ENCODE results near the gene USP17L5. TPM values are rescaled to one million over a fixed set of nuclear protein-coding genes. Genes with fewer than 3 reads are reported as not detected.
A peak's percentile ranks its signal among the peaks of the same experiment; 100 is the strongest.
"Not testable (repeated sequence)": the region's sequence is repeated elsewhere in the genome, so short reads cannot be mapped to it uniquely, and the experiment has no call there.

USP17L5 gene
- total RNA-seq, 1 experiment from 2014 or later, result not detected

DNA sequence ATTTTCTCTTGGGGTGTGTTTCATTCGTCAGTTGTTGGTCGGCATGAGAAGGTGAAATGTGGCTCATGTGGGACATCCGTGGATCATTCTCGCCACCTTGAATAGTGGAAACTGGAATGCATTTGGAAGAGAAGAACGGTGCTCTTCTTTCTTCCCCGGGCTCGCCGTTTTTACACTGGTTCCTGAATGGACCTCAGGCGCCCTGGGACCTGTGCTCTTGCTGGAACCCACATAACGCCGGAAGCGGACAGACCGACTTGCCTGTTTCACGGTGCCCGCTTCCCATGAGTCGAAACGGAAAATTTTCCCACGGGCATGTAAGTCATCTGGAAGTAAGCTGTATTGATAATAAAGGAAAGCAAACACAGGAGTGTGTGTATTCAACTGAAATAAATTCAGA lies 11.7 kb downstream of the USP17L5 start:
- H3K27ac ChIP-seq (ENCODE audit: low read depth, low read length, poor library complexity, severe bottlenecking); POLR2A ChIA-PET (ENCODE audit: low non-redundant PET); H3K4me1 ChIP-seq (ENCODE audit: insufficient read depth, low read length, poor library complexity, severe bottlenecking); H3K27me3 ChIP-seq (replicated peaks; ENCODE audit: insufficient read depth, low read depth, low read length, poor library complexity); CTCF ChIA-PET; intact Hi-C loops (cut with micrococcal nuclease; ENCODE audit: unreplicated experiment); DNase-seq (ENCODE audit: low spot score); H3K4me3 ChIP-seq (ENCODE audit: low read depth, low read length, poor library complexity, severe bottlenecking); H3K36me3 ChIP-seq (ENCODE audit: insufficient read depth, low read length, poor library complexity, severe bottlenecking); H3K9me3 ChIP-seq (ENCODE audit: low read depth, low read length, poor library complexity, severe bottlenecking); BruUV-seq (replicated peaks): not testable (repeated sequence)

DNA sequence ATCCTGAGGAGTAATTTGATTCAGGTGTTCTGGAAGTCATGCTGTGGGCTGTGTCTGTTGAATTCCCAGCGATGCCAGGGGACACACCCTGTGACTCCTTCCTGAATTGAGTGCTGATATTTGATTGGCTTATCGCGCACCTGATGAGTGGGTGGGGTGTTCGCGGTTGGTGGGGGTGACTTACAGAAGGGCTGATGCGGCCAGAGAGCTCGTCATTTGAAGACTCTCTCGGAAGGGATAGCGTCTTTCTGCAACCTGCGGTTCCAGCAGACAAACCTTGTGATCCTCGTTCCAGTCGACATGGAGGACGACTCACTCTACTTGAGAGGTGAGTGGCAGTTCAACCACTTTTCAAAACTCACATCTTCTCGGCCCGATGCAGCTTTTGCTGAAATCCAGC lies 14.1 kb downstream of the USP17L5 start, which contains the start of gene USP17L29:
USP17L29 (plus strand) TSS at position 301 of the 400 bp plus-strand sequence; CDS start at position 301, 0 bp downstream.
- POLR2A ChIA-PET (ENCODE audit: low non-redundant PET); H3K27me3 ChIP-seq (replicated peaks; ENCODE audit: insufficient read depth, low read depth, low read length, poor library complexity); H3K27ac ChIP-seq (ENCODE audit: low read depth, low read length, poor library complexity, severe bottlenecking); BruUV-seq (replicated peaks); CTCF ChIA-PET; DNase-seq (ENCODE audit: low spot score); intact Hi-C loops (cut with micrococcal nuclease; ENCODE audit: unreplicated experiment); H3K4me3 ChIP-seq (ENCODE audit: low read depth, low read length, poor library complexity, severe bottlenecking); H3K4me1 ChIP-seq (ENCODE audit: insufficient read depth, low read length, poor library complexity, severe bottlenecking); H3K9me3 ChIP-seq (ENCODE audit: low read depth, low read length, poor library complexity, severe bottlenecking); H3K36me3 ChIP-seq (ENCODE audit: insufficient read depth, low read length, poor library complexity, severe bottlenecking): not testable (repeated sequence)

DNA sequence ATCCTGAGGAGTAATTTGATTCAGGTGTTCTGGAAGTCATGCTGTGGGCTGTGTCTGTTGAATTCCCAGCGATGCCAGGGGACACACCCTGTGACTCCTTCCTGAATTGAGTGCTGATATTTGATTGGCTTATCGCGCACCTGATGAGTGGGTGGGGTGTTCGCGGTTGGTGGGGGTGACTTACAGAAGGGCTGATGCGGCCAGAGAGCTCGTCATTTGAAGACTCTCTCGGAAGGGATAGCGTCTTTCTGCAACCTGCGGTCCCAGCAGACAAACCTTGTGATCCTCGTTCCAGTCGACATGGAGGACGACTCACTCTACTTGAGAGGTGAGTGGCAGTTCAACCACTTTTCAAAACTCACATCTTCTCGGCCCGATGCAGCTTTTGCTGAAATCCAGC lies 23.6 kb downstream of the USP17L5 start, which contains the start of gene USP17L30:
USP17L30 (plus strand) TSS at position 301 of the 400 bp plus-strand sequence; CDS start at position 301, 0 bp downstream.
- BruUV-seq (replicated peaks); DNase-seq (ENCODE audit: low spot score); H3K27me3 ChIP-seq (replicated peaks; ENCODE audit: insufficient read depth, low read depth, low read length, poor library complexity); H3K27ac ChIP-seq (ENCODE audit: low read depth, low read length, poor library complexity, severe bottlenecking); intact Hi-C loops (cut with micrococcal nuclease; ENCODE audit: unreplicated experiment); H3K4me3 ChIP-seq (ENCODE audit: low read depth, low read length, poor library complexity, severe bottlenecking); H3K4me1 ChIP-seq (ENCODE audit: insufficient read depth, low read length, poor library complexity, severe bottlenecking); CTCF ChIA-PET; H3K36me3 ChIP-seq (ENCODE audit: insufficient read depth, low read length, poor library complexity, severe bottlenecking); POLR2A ChIA-PET (ENCODE audit: low non-redundant PET); H3K9me3 ChIP-seq (ENCODE audit: low read depth, low read length, poor library complexity, severe bottlenecking): not testable (repeated sequence)

DNA sequence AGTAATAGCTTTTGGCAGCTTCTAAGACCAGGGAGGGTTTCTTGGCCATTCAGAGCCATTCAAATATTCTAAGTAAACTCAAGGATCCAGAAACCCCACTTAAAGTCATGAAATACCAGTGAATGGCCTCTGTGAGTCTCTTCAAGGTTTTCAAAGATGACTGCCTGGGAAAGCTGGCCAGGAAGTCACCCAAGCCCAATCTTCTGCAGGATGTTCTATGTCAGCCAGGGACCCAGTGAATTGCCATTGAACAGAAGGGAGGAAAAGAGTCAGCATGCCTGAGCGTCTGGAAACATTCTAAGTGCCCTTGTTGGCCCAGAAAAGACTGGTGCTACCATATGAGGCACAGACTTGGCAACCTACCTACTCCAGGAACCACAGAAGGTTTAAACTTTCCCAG lies 40.7 kb downstream of the USP17L5 start:
- H3K4me3 ChIP-seq (ENCODE audit: low read depth, low read length, poor library complexity, severe bottlenecking); intact Hi-C loops (cut with micrococcal nuclease; ENCODE audit: unreplicated experiment); H3K27ac ChIP-seq (ENCODE audit: low read depth, low read length, poor library complexity, severe bottlenecking); H3K36me3 ChIP-seq (ENCODE audit: insufficient read depth, low read length, poor library complexity, severe bottlenecking); BruUV-seq (replicated peaks); H3K4me1 ChIP-seq (ENCODE audit: insufficient read depth, low read length, poor library complexity, severe bottlenecking); POLR2A ChIA-PET (ENCODE audit: low non-redundant PET); DNase-seq (ENCODE audit: low spot score); CTCF ChIA-PET; H3K9me3 ChIP-seq (ENCODE audit: low read depth, low read length, poor library complexity, severe bottlenecking); H3K27me3 ChIP-seq (replicated peaks; ENCODE audit: insufficient read depth, low read depth, low read length, poor library complexity): not testable (repeated sequence)

DNA sequence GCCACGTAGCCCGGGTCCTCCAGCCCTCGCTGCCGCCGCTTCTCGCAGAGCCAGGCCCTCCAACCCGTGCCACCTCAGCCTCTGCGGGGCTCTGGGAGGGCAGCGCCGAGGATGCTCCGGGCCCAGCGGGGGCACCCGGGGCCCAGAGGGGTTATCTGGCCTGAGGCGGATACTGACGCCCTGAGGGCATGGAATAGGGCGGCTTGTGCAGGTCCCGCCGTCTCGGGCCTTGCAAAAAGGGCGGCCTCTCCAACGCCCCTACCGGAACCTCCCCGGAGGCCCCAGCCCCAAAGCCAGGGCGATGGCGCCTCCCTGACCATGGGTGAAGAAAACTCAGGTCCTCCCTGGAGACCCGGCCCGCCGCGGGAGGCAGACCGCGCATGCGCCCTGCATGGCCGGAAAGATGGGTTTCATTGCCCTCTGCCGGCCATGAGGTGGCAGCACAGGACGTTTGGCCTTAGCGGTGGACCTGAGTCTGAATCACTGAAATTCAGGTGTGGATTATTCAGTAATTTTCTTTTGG lies 41.9 kb downstream of the USP17L5 start:
- CTCF ChIA-PET; H3K27ac ChIP-seq (ENCODE audit: low read depth, low read length, poor library complexity, severe bottlenecking); H3K27me3 ChIP-seq (replicated peaks; ENCODE audit: insufficient read depth, low read depth, low read length, poor library complexity); H3K9me3 ChIP-seq (ENCODE audit: low read depth, low read length, poor library complexity, severe bottlenecking); H3K4me1 ChIP-seq (ENCODE audit: insufficient read depth, low read length, poor library complexity, severe bottlenecking); H3K36me3 ChIP-seq (ENCODE audit: insufficient read depth, low read length, poor library complexity, severe bottlenecking); BruUV-seq (replicated peaks); POLR2A ChIA-PET (ENCODE audit: low non-redundant PET); intact Hi-C loops (cut with micrococcal nuclease; ENCODE audit: unreplicated experiment); DNase-seq (ENCODE audit: low spot score); H3K4me3 ChIP-seq (ENCODE audit: low read depth, low read length, poor library complexity, severe bottlenecking): not testable (repeated sequence)
- TF ChIP-seq, protein P1, sequence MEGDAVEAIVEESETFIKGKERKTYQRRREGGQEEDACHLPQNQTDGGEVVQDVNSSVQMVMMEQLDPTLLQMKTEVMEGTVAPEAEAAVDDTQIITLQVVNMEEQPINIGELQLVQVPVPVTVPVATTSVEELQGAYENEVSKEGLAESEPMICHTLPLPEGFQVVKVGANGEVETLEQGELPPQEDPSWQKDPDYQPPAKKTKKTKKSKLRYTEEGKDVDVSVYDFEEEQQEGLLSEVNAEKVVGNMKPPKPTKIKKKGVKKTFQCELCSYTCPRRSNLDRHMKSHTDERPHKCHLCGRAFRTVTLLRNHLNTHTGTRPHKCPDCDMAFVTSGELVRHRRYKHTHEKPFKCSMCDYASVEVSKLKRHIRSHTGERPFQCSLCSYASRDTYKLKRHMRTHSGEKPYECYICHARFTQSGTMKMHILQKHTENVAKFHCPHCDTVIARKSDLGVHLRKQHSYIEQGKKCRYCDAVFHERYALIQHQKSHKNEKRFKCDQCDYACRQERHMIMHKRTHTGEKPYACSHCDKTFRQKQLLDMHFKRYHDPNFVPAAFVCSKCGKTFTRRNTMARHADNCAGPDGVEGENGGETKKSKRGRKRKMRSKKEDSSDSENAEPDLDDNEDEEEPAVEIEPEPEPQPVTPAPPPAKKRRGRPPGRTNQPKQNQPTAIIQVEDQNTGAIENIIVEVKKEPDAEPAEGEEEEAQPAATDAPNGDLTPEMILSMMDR (conservative IDR thresholded peaks at IDR 0.05; ENCODE audit: low read depth, low read length), result peak; percentile 41; the same call in 1 of the 2 replicates
